MM.1S (cell line): Measurements from ENCODE around the gene TNKS1BP1.
"Not testable (repeated sequence)": the region's sequence is repeated elsewhere in the genome, so short reads cannot be mapped to it uniquely, and the experiment has no call there.

Experiments
- DNase-seq: peaks from one replicate; pipeline ENCODE4 v3.0.0-alpha.2; 2015
- H2AFZ ChIP-seq: fragments of 300-600 bp; sonication (generic); 2 replicates; pipeline ENCODE4 v1.6.0; 2016; ENCODE audit warnings: antibody characterized with exemption, low read length
- H3F3A ChIP-seq: fragments of 300-600 bp; sonication (generic); 2 replicates; pipeline ENCODE4 v1.6.1; 2016; ENCODE audit warnings: mild to moderate bottlenecking, antibody characterized with exemption, low read length, moderate library complexity, mixed read lengths; ENCODE audit not compliant: insufficient read depth
- H3K27ac ChIP-seq: fragments of 300-600 bp; sonication (generic); 2 replicates; pipeline ENCODE4 v1.5.1; 2016; ENCODE audit warnings: mild to moderate bottlenecking, low read length
- H3K27me3 ChIP-seq: fragments of 300-600 bp; sonication (generic); replicated peaks from 2 replicates; pipeline ENCODE4 v1.6.0; 2016; ENCODE audit warnings: low read length; ENCODE audit not compliant: insufficient read depth
- H3K36me3 ChIP-seq: fragments of 300-600 bp; sonication (generic); replicated peaks from 2 replicates; pipeline ENCODE4 v1.6.1; 2016; ENCODE audit warnings: mild to moderate bottlenecking, low read length, mixed read lengths; ENCODE audit not compliant: insufficient read depth
- H3K4me1 ChIP-seq: fragments of 300-600 bp; sonication (generic); 2 replicates; pipeline ENCODE4 v1.6.1; 2016; ENCODE audit warnings: low read length, mixed read lengths
- H3K4me2 ChIP-seq: fragments of 300-600 bp; sonication (generic); 2 replicates; pipeline ENCODE4 v1.6.0; 2016; ENCODE audit warnings: low read depth, low read length
- H3K4me3 ChIP-seq: fragments of 300-600 bp; sonication (generic); 2 replicates; pipeline ENCODE4 v1.5.1; 2016; ENCODE audit warnings: low read length, mixed read lengths
- H3K79me2 ChIP-seq: fragments of 300-600 bp; sonication (generic); 2 replicates; pipeline ENCODE4 v1.6.1; 2016; ENCODE audit warnings: mixed run types, low read length, mixed read lengths
- H3K9ac ChIP-seq: fragments of 300-600 bp; sonication (generic); 2 replicates; pipeline ENCODE4 v1.6.1; 2016; ENCODE audit warnings: low read length, mixed read lengths
- H3K9me2 ChIP-seq: fragments of 300-600 bp; sonication (generic); replicated peaks from 2 replicates; pipeline ENCODE4 v1.6.1; 2016; ENCODE audit warnings: mild to moderate bottlenecking, low read length, mixed read lengths; ENCODE audit not compliant: insufficient read depth
- H3K9me3 ChIP-seq: fragments of 300-600 bp; sonication (generic); replicated peaks from 2 replicates; pipeline ENCODE4 v1.6.1; 2016; ENCODE audit warnings: mild to moderate bottlenecking, low read length, mixed read lengths; ENCODE audit not compliant: insufficient read depth
- H4K20me1 ChIP-seq: fragments of 300-600 bp; sonication (generic); 2 replicates; pipeline ENCODE4 v1.6.1; 2016; ENCODE audit warnings: mild to moderate bottlenecking, low read length, moderate library complexity, mixed read lengths; ENCODE audit not compliant: insufficient read depth
- CTCF ChIP-seq: fragments of 300-600 bp; sonication (generic); IDR thresholded peaks from 2 replicates; pipeline ENCODE4 v1.5.1; 2016; ENCODE audit warnings: antibody characterized with exemption, low read length, mixed read lengths
- EZH2 ChIP-seq: fragments of 300-600 bp; sonication (generic); optimal IDR thresholded peaks from 2 replicates; pipeline ENCODE3; 2017; ENCODE audit warnings: low read depth, mild to moderate bottlenecking, antibody characterized with exemption, low read length, mixed read lengths
- EZH2phosphoT487 ChIP-seq: fragments of 300-600 bp; sonication (generic); IDR thresholded peaks from 2 replicates; pipeline ENCODE4 v1.6.1; 2018; ENCODE audit warnings: antibody characterized with exemption, low read length

Gene TNKS1BP1

GRCh38 chr11:57299150-57299737, 25.5 kb downstream of the TNKS1BP1 start:
- no peaks in the 10 kb centered on the region for H3K36me3 ChIP-seq

GRCh38 chr11:57297221-57297620, 27.5 kb downstream of the TNKS1BP1 start:
- no peak overlapping the region for H3K4me3 ChIP-seq
- H3K27me3 ChIP-seq, result no peaks in the 10 kb centered on the region
- no peaks in the 10 kb centered on the region for H3K9me2 ChIP-seq
- H3K4me1 ChIP-seq, result no peaks in the 10 kb centered on the region
- no peaks in the 10 kb centered on the region for H4K20me1 ChIP-seq
- no peaks in the 10 kb centered on the region for H3K79me2 ChIP-seq
- no peak for DNase-seq
- H3K27ac ChIP-seq, result no peak overlapping the region
- no peaks in the 10 kb centered on the region for H3K36me3 ChIP-seq
- no peaks in the 10 kb centered on the region for H3F3A ChIP-seq
- no peak overlapping the region for H3K4me2 ChIP-seq
- no peak for TF ChIP-seq EZH2phosphoT487
- TF ChIP-seq CTCF, result no peak
- TF ChIP-seq EZH2, result no peak
- no peak overlapping the region for H2AFZ ChIP-seq
- H3K9me3 ChIP-seq, result no peaks in the 10 kb centered on the region
- no peak overlapping the region for H3K9ac ChIP-seq

More at GRCh38 chr11:57299150-57299737, 25.5 kb downstream of the TNKS1BP1 start:
- H4K20me1 ChIP-seq, result no peaks in the 10 kb centered on the region
- H3K9ac ChIP-seq, result no peak overlapping the region
- H3K4me3 ChIP-seq, result no peak overlapping the region
- no peak for TF ChIP-seq EZH2
- TF ChIP-seq CTCF, result no peak
- TF ChIP-seq EZH2phosphoT487, result no peak
- no peaks in the 10 kb centered on the region for H3K9me2 ChIP-seq
- H3K27ac ChIP-seq, result no peak overlapping the region
- no peaks in the 10 kb centered on the region for H3K79me2 ChIP-seq
- H3K4me2 ChIP-seq, result no peak overlapping the region
- no peaks in the 10 kb centered on the region for H3F3A ChIP-seq
- H3K9me3 ChIP-seq, result no peaks in the 10 kb centered on the region
- H3K27me3 ChIP-seq, result no peaks in the 10 kb centered on the region
- DNase-seq, result no peak
- H2AFZ ChIP-seq, result no peak overlapping the region
- H3K4me1 ChIP-seq, result no peaks in the 10 kb centered on the region

- H3K36me3 ChIP-seq, H3K4me2 ChIP-seq, H3K9me2 ChIP-seq, H3K27me3 ChIP-seq, H3K4me3 ChIP-seq, H2AFZ ChIP-seq, H3K79me2 ChIP-seq, H4K20me1 ChIP-seq, H3K4me1 ChIP-seq, DNase-seq, H3K9me3 ChIP-seq, H3K27ac ChIP-seq, H3F3A ChIP-seq, H3K9ac ChIP-seq: not testable (repeated sequence)
Measured at GRCh38 chr11:57296205-57296604, 28.5 kb downstream of the TNKS1BP1 start.

GRCh38 chr11:57294225-57295131, 30.3 kb downstream of the TNKS1BP1 start:
- H3F3A ChIP-seq, result no peaks in the 10 kb centered on the region
- no peak for DNase-seq
- no peak overlapping the region for H3K9ac ChIP-seq
- no peak overlapping the region for H3K4me3 ChIP-seq
- TF ChIP-seq EZH2 (no peak), EZH2phosphoT487 (no peak), CTCF (no peak)
- H3K79me2 ChIP-seq, result no peaks in the 10 kb centered on the region
- no peak overlapping the region for H3K4me2 ChIP-seq
- no peaks in the 10 kb centered on the region for H3K27me3 ChIP-seq
- no peak overlapping the region for H2AFZ ChIP-seq
- H4K20me1 ChIP-seq, result no peaks in the 10 kb centered on the region
- no peaks in the 10 kb centered on the region for H3K9me2 ChIP-seq
- no peaks in the 10 kb centered on the region for H3K9me3 ChIP-seq
- H3K4me1 ChIP-seq, result no peaks in the 10 kb centered on the region
- H3K27ac ChIP-seq, result no peak overlapping the region
- no peaks in the 10 kb centered on the region for H3K36me3 ChIP-seq
